OCI-LY7 (cell line): ENCODE measurements around the gene CYB561D1.

Experiments
- CTCF ChIP-seq: fragments of 200-600 bp; sonication (generic); conservative IDR thresholded peaks from 2 replicates; pipeline ENCODE4 v1.5.1; 2014; ENCODE audit warnings: mild to moderate bottlenecking, antibody characterized with exemption, low read length, moderate library complexity, mixed read lengths
- EZH2phosphoT487 ChIP-seq: fragments of 200-600 bp; sonication (generic); IDR thresholded peaks from 2 replicates; pipeline ENCODE4 v1.6.1; 2018; ENCODE audit warnings: low read depth, borderline replicate concordance, mild to moderate bottlenecking, mixed run types, antibody characterized with exemption, low read length, moderate library complexity, mixed read lengths

- TF ChIP-seq CTCF (no peak), EZH2phosphoT487 (no peak)
Measured at GRCh38 chr1:109508873-109509175, 14.9 kb downstream of the CYB561D1 start.
